WTC11 (cell line): ENCODE measurements around the gene CYP27A1. TPM values are rescaled to one million over a fixed set of nuclear protein-coding genes. Genes with fewer than 3 reads are reported as not detected.

Experiments used
- ATAC-seq: fragments of 200-7000 bp; cut with Tn5 transposase; 2 replicates; pipeline ENCODE4 v1.10.0; 2021; ENCODE audit warnings: mild to moderate bottlenecking, moderate library complexity
- CTCF ChIA-PET: fragments of 300-600 bp; sonication (Branson Sonifier 250); formaldehyde crosslinking; loops from one replicate; lab custom pipeline; 2021; ENCODE audit warnings: antibody characterized with exemption; lab: Charles Lee
- POLR2A ChIA-PET: fragments of 350-600 bp; sonication (Branson Sonifier 250); formaldehyde crosslinking; loops from one replicate; lab custom pipeline; 2021; ENCODE audit warnings: antibody characterized with exemption; lab: Charles Lee
- DNase-seq: peaks from one replicate; pipeline ENCODE4 v3.0.0; 2021; ENCODE audit warnings: low spot score
- H3K27ac Mint-ChIP-seq: 2 replicates; pipeline ENCODE4 v1.8.0; 2021; ENCODE audit warnings: mixed read lengths
- H3K27me3 Mint-ChIP-seq: 2 replicates; pipeline ENCODE4 v1.8.0; 2021; ENCODE audit warnings: low read depth, mild to moderate bottlenecking, moderate library complexity, mixed read lengths
- H3K36me3 Mint-ChIP-seq: 2 replicates; pipeline ENCODE4 v1.8.0; 2021; ENCODE audit warnings: mixed read lengths
- H3K4me1 Mint-ChIP-seq: 2 replicates; pipeline ENCODE4 v1.8.0; 2022; ENCODE audit warnings: mixed read lengths
- H3K4me3 Mint-ChIP-seq: 2 replicates; pipeline ENCODE4 v1.8.0; 2021; ENCODE audit warnings: mild to moderate bottlenecking, moderate library complexity, mixed read lengths
- H3K9me3 Mint-ChIP-seq: 2 replicates; pipeline ENCODE4 v1.8.0; 2021; ENCODE audit warnings: mixed read lengths
- CDX4 ChIP-seq: fragments of 250-450 bp; sonication (Bioruptor Pico); IDR thresholded peaks from 2 replicates; pipeline ENCODE4 v1.9.0; 2021; ENCODE audit warnings: moderate library complexity, mild to moderate bottlenecking, inconsistent platforms, borderline replicate concordance
- CTCF ChIP-seq: fragments of 200-600 bp; IDR thresholded peaks from 2 replicates; pipeline ENCODE4 v1.8.0; 2022; ENCODE audit warnings: antibody characterized with exemption
- E2F5 ChIP-seq: sonication (generic); formaldehyde crosslinking; IDR thresholded peaks from 2 replicates; pipeline ENCODE4 v1.8.1; 2022; ENCODE audit warnings: mild to moderate bottlenecking, moderate library complexity, missing genetic modification reagents
- ERG ChIP-seq: fragments of 250-450 bp; sonication (Bioruptor Pico); IDR thresholded peaks from 2 replicates; pipeline ENCODE4 v1.8.0; 2021; ENCODE audit warnings: mild to moderate bottlenecking
- ESRRA ChIP-seq: sonication (generic); formaldehyde crosslinking; IDR thresholded peaks from 2 replicates; pipeline ENCODE4 v1.8.1; 2022; ENCODE audit warnings: mild to moderate bottlenecking, missing genetic modification reagents, borderline replicate concordance
- MAX ChIP-seq: sonication (generic); formaldehyde crosslinking; IDR thresholded peaks from 2 replicates; pipeline ENCODE4 v1.8.0; 2022; ENCODE audit warnings: mild to moderate bottlenecking, missing genetic modification reagents
- MLX ChIP-seq: sonication (generic); formaldehyde crosslinking; IDR thresholded peaks from 2 replicates; pipeline ENCODE4 v1.8.1; 2023; ENCODE audit warnings: mild to moderate bottlenecking, missing genetic modification reagents, moderate library complexity
- NFATC4 ChIP-seq: fragments of 250-450 bp; sonication (Bioruptor Pico); IDR thresholded peaks from 2 replicates; pipeline ENCODE4 v1.9.0; 2021; ENCODE audit warnings: mild to moderate bottlenecking
- OVOL2 ChIP-seq: fragments of 250-450 bp; sonication (Bioruptor Pico); IDR thresholded peaks from 2 replicates; pipeline ENCODE4 v1.9.0; 2021; ENCODE audit warnings: mild to moderate bottlenecking, borderline replicate concordance
- PRRX2 ChIP-seq: fragments of 250-450 bp; sonication (Bioruptor Pico); IDR thresholded peaks from 2 replicates; pipeline ENCODE4 v1.8.0; 2021; ENCODE audit warnings: mild to moderate bottlenecking
- TCF7 ChIP-seq: sonication (generic); formaldehyde crosslinking; IDR thresholded peaks from 2 replicates; pipeline ENCODE4 v1.8.0; 2022; ENCODE audit warnings: mild to moderate bottlenecking, low read depth, missing genetic modification reagents, moderate library complexity
- ZBTB21 ChIP-seq: sonication (generic); formaldehyde crosslinking; IDR thresholded peaks from 2 replicates; pipeline ENCODE4 v1.8.1; 2023; ENCODE audit warnings: mild to moderate bottlenecking, missing genetic modification reagents, borderline replicate concordance
- ZNF281 ChIP-seq: sonication (generic); formaldehyde crosslinking; IDR thresholded peaks from 2 replicates; pipeline ENCODE4 v1.8.0; 2023; ENCODE audit warnings: mild to moderate bottlenecking, missing genetic modification reagents
- ZNF396 ChIP-seq: fragments of 250-450 bp; sonication (Bioruptor Pico); IDR thresholded peaks from 2 replicates; pipeline ENCODE4 v1.8.0; 2021; ENCODE audit warnings: mild to moderate bottlenecking, moderate library complexity, borderline replicate concordance
- total RNA-seq: library from RNA; stranded (reverse); gene quantifications from 3 replicates; pipeline ENCODE4 v1.2.3, GENCODE V29; 2021

CYP27A1 gene
- total RNA-seq, 1 experiment from 2014 or later = 5.6 TPM

GRCh38 chr2:218777276-218777990 is 4.5 kb upstream of the CYP27A1 start:
- CTCF ChIA-PET = interaction anchor here (0.7 kb wide), 1 partner anchor 20 kb away, joined by 3 read pairs; no protein-coding TSS in a partner anchor
- ATAC-seq = no peak
- peaks cover 35% of the 10 kb centered on the region for H3K27me3 Mint-ChIP-seq

GRCh38 chr2:218780046-218780445 is 1.9 kb upstream of the CYP27A1 start:
- ATAC-seq (no peak), DNase-seq (no peak)
- ChIA-PET POLR2A (interaction anchor here (0.6 kb wide), 1 partner anchor 49 kb away, joined by 3 read pairs; no protein-coding TSS in a partner anchor), CTCF (no interaction called here)
- TF ChIP-seq E2F5 (CRISPR knock-in tag) (no peak), ZNF396 (CRISPR knock-in tag) (no peak), ZNF281 (CRISPR knock-in tag) (no peak), CTCF (no peak), ZBTB21 (CRISPR knock-in tag) (no peak), PRRX2 (CRISPR knock-in tag) (no peak), MAX (CRISPR knock-in tag) (no peak)
- H3K27ac Mint-ChIP-seq = no peak overlapping the region
- peaks cover 17% of the 10 kb centered on the region for H3K4me1 Mint-ChIP-seq
- H3K27me3 Mint-ChIP-seq = peaks cover 57% of the 10 kb centered on the region
- H3K4me3 Mint-ChIP-seq = no peak overlapping the region
- H3K9me3 Mint-ChIP-seq = peaks cover 19% of the 10 kb centered on the region
- peaks cover 9% of the 10 kb centered on the region for H3K36me3 Mint-ChIP-seq

More at GRCh38 chr2:218777276-218777990, 4.5 kb upstream of the CYP27A1 start:
- no peak for DNase-seq
- Mint-ChIP-seq H3K9me3 (peaks cover 28% of the 10 kb centered on the region), H3K4me1 (peaks cover 12% of the 10 kb centered on the region), H3K36me3 (peaks cover 9% of the 10 kb centered on the region), H3K4me3 (no peak overlapping the region), H3K27ac (no peak overlapping the region)
- POLR2A ChIA-PET = no interaction called here
- TF ChIP-seq OVOL2 (CRISPR knock-in tag) (no peak), NFATC4 (no peak), ESRRA (CRISPR knock-in tag) (no peak), ZNF281 (CRISPR knock-in tag) (no peak), TCF7 (CRISPR knock-in tag) (no peak), ERG (CRISPR knock-in tag) (no peak), MLX (CRISPR knock-in tag) (no peak), CDX4 (CRISPR knock-in tag) (no peak)
